GM19328 (cell line): Measurements from ENCODE around the gene RANBP1.

Source experiments
- ATAC-seq: cut with Tn5 transposase; IDR thresholded peaks from one replicate; pipeline ENCODE4 v1.9.1; 2021; ENCODE audit warnings: mild to moderate bottlenecking, moderate library complexity; ENCODE audit not compliant: unreplicated experiment

The RANBP1 gene

GRCh38 chr22:20106849-20107237 is 9.1 kb upstream of the RANBP1 start:
- no peak for ATAC-seq

GRCh38 chr22:20107471-20107901 is 8.4 kb upstream of the RANBP1 start:
- no peak for ATAC-seq

- no peak for ATAC-seq
Measured at GRCh38 chr22:20107951-20108756, 7.8 kb upstream of the RANBP1 start.

GRCh38 chr22:20108757-20109230 is 7.1 kb upstream of the RANBP1 start:
- no peak for ATAC-seq

GRCh38 chr22:20109411-20110358 is 6.2 kb upstream of the RANBP1 start:
- ATAC-seq = no peak

- no peak for ATAC-seq
Measured at GRCh38 chr22:20110359-20110985, 5.4 kb upstream of the RANBP1 start.

GRCh38 chr22:20111045-20111688 is 4.7 kb upstream of the RANBP1 start:
- no peak for ATAC-seq

- no peak for ATAC-seq
Measured at GRCh38 chr22:20111689-20112622, 3.9 kb upstream of the RANBP1 start.

- ATAC-seq = no peak
Measured at GRCh38 chr22:20112623-20113511, 3.0 kb upstream of the RANBP1 start.

GRCh38 chr22:20113551-20114310 is 2.2 kb upstream of the RANBP1 start:
- ATAC-seq = no peak

- ATAC-seq = no peak
Measured at GRCh38 chr22:20114506-20115475, 1.1 kb upstream of the RANBP1 start.

GRCh38 chr22:20116376-20116950 is 559 bp downstream of the RANBP1 start:
- no peak for ATAC-seq

GRCh38 chr22:20116951-20117632 is 1.2 kb downstream of the RANBP1 start, which contains the start of gene TRMT2A:
Gene TRMT2A, minus strand, starts transcription at chr22:20117226. Its CDS starts 320 bp downstream, at chr22:20116906.
- peak; percentile 85 for ATAC-seq

- ATAC-seq = peak; percentile 13
Measured at GRCh38 chr22:20117633-20118299, 1.9 kb downstream of the RANBP1 start.
